Measurements from ENCODE around the gene CORO7. TPM values are rescaled to one million over a fixed set of nuclear protein-coding genes. Genes with fewer than 3 reads are reported as not detected.

CORO7 gene
- total and polyA plus RNA-seq, 9 of the 15 experiments (the other 6 are each of a cell fraction or from before 2014, with no cell fraction given), result 0.45 to 77.2 (median 18.7) TPM

DNA sequence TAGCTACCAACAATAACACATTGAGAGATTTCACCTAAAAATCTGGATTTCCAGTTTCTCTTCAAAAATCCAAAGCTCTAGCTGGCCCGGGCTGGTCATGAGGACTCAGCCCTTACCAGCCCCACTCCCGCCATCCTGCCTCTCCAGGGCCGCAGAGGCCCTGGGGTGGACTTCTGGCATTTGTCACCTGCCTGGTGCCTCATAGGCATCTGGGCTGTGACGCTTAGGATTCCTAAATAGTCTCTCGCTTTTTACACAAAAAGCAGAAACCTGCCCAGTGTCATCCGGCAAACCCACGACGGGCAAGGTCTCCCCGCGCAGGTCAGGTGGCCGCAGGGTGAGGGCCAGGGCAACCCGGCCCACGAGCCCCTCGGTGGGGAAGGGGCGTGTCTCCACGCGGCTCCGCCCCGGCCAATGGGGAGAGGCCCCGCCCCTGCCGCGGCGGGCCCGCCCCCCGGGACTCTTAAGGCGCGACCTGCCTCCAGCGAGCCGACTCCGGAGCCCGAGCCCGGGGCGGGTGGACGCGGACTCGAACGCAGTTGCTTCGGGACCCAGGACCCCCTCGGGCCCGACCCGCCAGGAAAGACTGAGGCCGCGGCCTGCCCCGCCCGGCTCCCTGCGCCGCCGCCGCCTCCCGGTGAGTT is 44.9 kb downstream of the CORO7 start, which contains the start of gene VASN (continued):
- TF ChIP-seq, protein P1, sequence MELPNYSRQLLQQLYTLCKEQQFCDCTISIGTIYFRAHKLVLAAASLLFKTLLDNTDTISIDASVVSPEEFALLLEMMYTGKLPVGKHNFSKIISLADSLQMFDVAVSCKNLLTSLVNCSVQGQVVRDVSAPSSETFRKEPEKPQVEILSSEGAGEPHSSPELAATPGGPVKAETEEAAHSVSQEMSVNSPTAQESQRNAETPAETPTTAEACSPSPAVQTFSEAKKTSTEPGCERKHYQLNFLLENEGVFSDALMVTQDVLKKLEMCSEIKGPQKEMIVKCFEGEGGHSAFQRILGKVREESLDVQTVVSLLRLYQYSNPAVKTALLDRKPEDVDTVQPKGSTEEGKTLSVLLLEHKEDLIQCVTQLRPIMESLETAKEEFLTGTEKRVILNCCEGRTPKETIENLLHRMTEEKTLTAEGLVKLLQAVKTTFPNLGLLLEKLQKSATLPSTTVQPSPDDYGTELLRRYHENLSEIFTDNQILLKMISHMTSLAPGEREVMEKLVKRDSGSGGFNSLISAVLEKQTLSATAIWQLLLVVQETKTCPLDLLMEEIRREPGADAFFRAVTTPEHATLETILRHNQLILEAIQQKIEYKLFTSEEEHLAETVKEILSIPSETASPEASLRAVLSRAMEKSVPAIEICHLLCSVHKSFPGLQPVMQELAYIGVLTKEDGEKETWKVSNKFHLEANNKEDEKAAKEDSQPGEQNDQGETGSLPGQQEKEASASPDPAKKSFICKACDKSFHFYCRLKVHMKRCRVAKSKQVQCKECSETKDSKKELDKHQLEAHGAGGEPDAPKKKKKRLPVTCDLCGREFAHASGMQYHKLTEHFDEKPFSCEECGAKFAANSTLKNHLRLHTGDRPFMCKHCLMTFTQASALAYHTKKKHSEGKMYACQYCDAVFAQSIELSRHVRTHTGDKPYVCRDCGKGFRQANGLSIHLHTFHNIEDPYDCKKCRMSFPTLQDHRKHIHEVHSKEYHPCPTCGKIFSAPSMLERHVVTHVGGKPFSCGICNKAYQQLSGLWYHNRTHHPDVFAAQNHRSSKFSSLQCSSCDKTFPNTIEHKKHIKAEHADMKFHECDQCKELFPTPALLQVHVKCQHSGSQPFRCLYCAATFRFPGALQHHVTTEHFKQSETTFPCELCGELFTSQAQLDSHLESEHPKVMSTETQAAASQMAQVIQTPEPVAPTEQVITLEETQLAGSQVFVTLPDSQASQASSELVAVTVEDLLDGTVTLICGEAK (IDR thresholded peaks at IDR 0.05), result no peak
- TF ChIP-seq, protein P1 (CRISPR knock-in tag; IDR thresholded peaks at IDR 0.05), result no peak
- TF ChIP-seq GABPB2 (CRISPR knock-in tag; conservative IDR thresholded peaks at IDR 0.05), result no peak
- TF ChIP-seq ATF4 (CRISPR knock-in tag; IDR thresholded peaks at IDR 0.05), result no peak
- TF ChIP-seq POLR2B (IDR thresholded peaks at IDR 0.05; ENCODE audit: low read depth, partially characterized antibody), result peak; percentile 29
- TF ChIP-seq MITF (IDR thresholded peaks at IDR 0.05), result no peak
- TF ChIP-seq SAFB2 (IDR thresholded peaks at IDR 0.05; ENCODE audit: borderline replicate concordance, low read depth, low read length, severe bottlenecking), result no peak
- TF ChIP-seq CTCFL (IDR thresholded peaks at IDR 0.05; ENCODE audit: borderline replicate concordance, insufficient read depth, low read depth, low read length, poor library complexity, severe bottlenecking), result no peak
- TF ChIP-seq MYNN (IDR thresholded peaks at IDR 0.05), result no peak; the same call in 1 of the 2 replicates
- TF ChIP-seq MYNN (CRISPR knock-in tag; IDR thresholded peaks at IDR 0.05), result no peak
- TF ChIP-seq ELF2 (CRISPR knock-in tag; IDR thresholded peaks at IDR 0.05), result no peak
- TF ChIP-seq ZNF445 (CRISPR knock-in tag; IDR thresholded peaks at IDR 0.05; ENCODE audit: low read depth), result no peak
- TF ChIP-seq PHF8 (IDR thresholded peaks at IDR 0.05; ENCODE audit: borderline replicate concordance, low read length), result peak; percentile 77; the same call in 1 of the 2 replicates
- no peak for TF ChIP-seq DPF2 (IDR thresholded peaks at IDR 0.05)
- no peak for TF ChIP-seq ZNF239 (CRISPR knock-in tag; IDR thresholded peaks at IDR 0.05)

Measured in K562 (cell line).